GM04503 (cell line): ENCODE data around the gene HSPA4.
A peak's percentile ranks its signal among the peaks of the same experiment; 100 is the strongest.

ENCODE experiments used
- DNase-seq: peaks from one replicate; pipeline ENCODE4 v3.0.0-alpha.2; 2012; ENCODE audit warnings: low read depth

HSPA4 gene

GRCh38 chr5:133106343-133106742 lies 54.5 kb downstream of the HSPA4 start:
- no peak for DNase-seq

GRCh38 chr5:133106761-133107572 lies 55.2 kb downstream of the HSPA4 start:
- no peak for DNase-seq

GRCh38 chr5:133108481-133108921 lies 56.7 kb downstream of the HSPA4 start:
- no peak for DNase-seq

GRCh38 chr5:133109655-133110483 lies 58.1 kb downstream of the HSPA4 start:
- DNase-seq = no peak

- DNase-seq = no peak
Observed at GRCh38 chr5:133110709-133111108, 58.9 kb downstream of the HSPA4 start.

- DNase-seq = peak; percentile 27
Observed at GRCh38 chr5:133111299-133111698, 59.5 kb downstream of the HSPA4 start.

GRCh38 chr5:133112026-133112660 lies 60.3 kb downstream of the HSPA4 start:
- no peak for DNase-seq

GRCh38 chr5:133113331-133114061 lies 61.7 kb downstream of the HSPA4 start:
- DNase-seq = no peak

- DNase-seq = no peak
Observed at GRCh38 chr5:133114166-133114932, 62.5 kb downstream of the HSPA4 start.

GRCh38 chr5:133114933-133115310 lies 63.1 kb downstream of the HSPA4 start:
- no peak for DNase-seq

- DNase-seq = no peak
Observed at GRCh38 chr5:133116601-133117000, 64.8 kb downstream of the HSPA4 start.

- no peak for DNase-seq
Observed at GRCh38 chr5:133117166-133117911, 65.5 kb downstream of the HSPA4 start.

- no peak for DNase-seq
Observed at GRCh38 chr5:133117912-133118445, 66.2 kb downstream of the HSPA4 start.

GRCh38 chr5:133118741-133119140 lies 66.9 kb downstream of the HSPA4 start:
- no peak for DNase-seq

- no peak for DNase-seq
Observed at GRCh38 chr5:133119233-133119711, 67.5 kb downstream of the HSPA4 start.

- no peak for DNase-seq
Observed at GRCh38 chr5:133120156-133120750, 68.4 kb downstream of the HSPA4 start.

GRCh38 chr5:133121080-133121479 lies 69.3 kb downstream of the HSPA4 start:
- DNase-seq = no peak

GRCh38 chr5:133121611-133122150 lies 69.9 kb downstream of the HSPA4 start:
- no peak for DNase-seq

GRCh38 chr5:133122711-133123110 lies 70.9 kb downstream of the HSPA4 start:
- no peak for DNase-seq
